OCI-LY7 (cell line): ENCODE data around the gene FAU.

Experiments
- EZH2phosphoT487 ChIP-seq: fragments of 200-600 bp; sonication (generic); IDR thresholded peaks from 2 replicates; pipeline ENCODE4 v1.6.1; 2018; ENCODE audit warnings: low read depth, borderline replicate concordance, mild to moderate bottlenecking, mixed run types, antibody characterized with exemption, low read length, moderate library complexity, mixed read lengths
- TF ChIP-seq, protein P1 (sequence below): fragments of 200-600 bp; sonication (generic); conservative IDR thresholded peaks from 2 replicates; pipeline ENCODE4 v1.5.1; 2014; ENCODE audit warnings: mild to moderate bottlenecking, antibody characterized with exemption, low read length, moderate library complexity, mixed read lengths

DNA sequence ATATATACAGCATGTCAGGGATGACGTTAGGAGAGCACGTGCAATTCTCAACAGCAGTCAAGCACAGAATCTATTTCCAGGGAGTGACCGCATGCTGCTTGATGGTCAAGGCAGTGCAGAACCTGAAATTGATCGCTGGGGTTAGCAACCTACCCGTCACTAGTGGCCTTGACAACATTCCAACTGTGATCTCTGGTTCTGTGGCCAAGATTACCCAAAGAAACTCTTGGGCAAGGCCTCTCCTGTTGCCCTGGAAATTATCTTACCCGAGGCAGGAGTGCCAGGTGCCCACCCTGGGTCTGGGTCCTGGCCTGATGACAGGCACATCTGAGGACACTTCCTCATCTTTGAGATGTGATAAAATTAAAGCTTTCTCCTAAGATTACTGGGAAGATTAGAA, 8.1 kb downstream of the FAU start:
- TF ChIP-seq, protein P1, sequence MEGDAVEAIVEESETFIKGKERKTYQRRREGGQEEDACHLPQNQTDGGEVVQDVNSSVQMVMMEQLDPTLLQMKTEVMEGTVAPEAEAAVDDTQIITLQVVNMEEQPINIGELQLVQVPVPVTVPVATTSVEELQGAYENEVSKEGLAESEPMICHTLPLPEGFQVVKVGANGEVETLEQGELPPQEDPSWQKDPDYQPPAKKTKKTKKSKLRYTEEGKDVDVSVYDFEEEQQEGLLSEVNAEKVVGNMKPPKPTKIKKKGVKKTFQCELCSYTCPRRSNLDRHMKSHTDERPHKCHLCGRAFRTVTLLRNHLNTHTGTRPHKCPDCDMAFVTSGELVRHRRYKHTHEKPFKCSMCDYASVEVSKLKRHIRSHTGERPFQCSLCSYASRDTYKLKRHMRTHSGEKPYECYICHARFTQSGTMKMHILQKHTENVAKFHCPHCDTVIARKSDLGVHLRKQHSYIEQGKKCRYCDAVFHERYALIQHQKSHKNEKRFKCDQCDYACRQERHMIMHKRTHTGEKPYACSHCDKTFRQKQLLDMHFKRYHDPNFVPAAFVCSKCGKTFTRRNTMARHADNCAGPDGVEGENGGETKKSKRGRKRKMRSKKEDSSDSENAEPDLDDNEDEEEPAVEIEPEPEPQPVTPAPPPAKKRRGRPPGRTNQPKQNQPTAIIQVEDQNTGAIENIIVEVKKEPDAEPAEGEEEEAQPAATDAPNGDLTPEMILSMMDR: no peak
- no peak for TF ChIP-seq EZH2phosphoT487
